DMS53 treated with DMSO at 0.1 percent for 48 hours (cell line): ENCODE measurements around the gene INO80D.
"Not testable (repeated sequence)": the region's sequence is repeated elsewhere in the genome, so short reads cannot be mapped to it uniquely, and the experiment has no call there.

Experiments
- DNase-seq: peaks from one replicate; lab custom pipeline; 2025; ENCODE audit not compliant: unreplicated experiment; lab: John Stamatoyannopoulos, UW

The INO80D gene

GRCh38 chr2:205982776-205983327 lies 103.1 kb downstream of the INO80D start:
- no peak for DNase-seq

- not testable (repeated sequence) for DNase-seq
These were observed 107.2 kb downstream of the INO80D start for GRCh38 chr2:205978728-205979127.

- DNase-seq, result not testable (repeated sequence)
These were observed 108.3 kb downstream of the INO80D start for GRCh38 chr2:205977699-205978098.

GRCh38 chr2:205976934-205977659 lies 108.9 kb downstream of the INO80D start:
- DNase-seq, result not testable (repeated sequence)

- no peak for DNase-seq
These were observed 109.7 kb downstream of the INO80D start for GRCh38 chr2:205976120-205976814.

- peak; percentile 86 for DNase-seq
These were observed 110.7 kb downstream of the INO80D start for GRCh38 chr2:205975082-205975949.

- DNase-seq, result no peak
These were observed 113.9 kb downstream of the INO80D start for GRCh38 chr2:205972113-205972512.

GRCh38 chr2:205970348-205970747 lies 115.6 kb downstream of the INO80D start:
- no peak for DNase-seq

- DNase-seq, result no peak
These were observed 116.4 kb downstream of the INO80D start for GRCh38 chr2:205969584-205969983.

- no peak for DNase-seq
These were observed 118.4 kb downstream of the INO80D start for GRCh38 chr2:205967391-205968075.

- no peak for DNase-seq
These were observed 120.3 kb downstream of the INO80D start for GRCh38 chr2:205965707-205966106.

- peak; percentile 51 for DNase-seq
These were observed 121.7 kb downstream of the INO80D start for GRCh38 chr2:205964111-205964761.

GRCh38 chr2:205959521-205959920 lies 126.5 kb downstream of the INO80D start:
- no peak for DNase-seq

GRCh38 chr2:205957452-205958154 lies 128.4 kb downstream of the INO80D start:
- no peak for DNase-seq

- DNase-seq, result no peak
These were observed 131.3 kb downstream of the INO80D start for GRCh38 chr2:205954707-205955106.

GRCh38 chr2:205952282-205952681 lies 133.7 kb downstream of the INO80D start:
- DNase-seq, result no peak

- no peak for DNase-seq
These were observed 137.1 kb downstream of the INO80D start for GRCh38 chr2:205948883-205949282.

GRCh38 chr2:205948496-205948837 lies 137.5 kb downstream of the INO80D start:
- no peak for DNase-seq

GRCh38 chr2:205947621-205948495 lies 138.1 kb downstream of the INO80D start:
- DNase-seq, result peak; percentile 54
